Putamen (tissue), 1 donor: Measurements from ENCODE around the gene LY6G5B.
A peak's percentile ranks its signal among the peaks of the same experiment; 100 is the strongest.

ENCODE experiments used
- DNase-seq: peaks from one replicate; pipeline ENCODE4 v3.0.0-alpha.2; 2016; ENCODE audit warnings: low spot score

Gene LY6G5B

DNA sequence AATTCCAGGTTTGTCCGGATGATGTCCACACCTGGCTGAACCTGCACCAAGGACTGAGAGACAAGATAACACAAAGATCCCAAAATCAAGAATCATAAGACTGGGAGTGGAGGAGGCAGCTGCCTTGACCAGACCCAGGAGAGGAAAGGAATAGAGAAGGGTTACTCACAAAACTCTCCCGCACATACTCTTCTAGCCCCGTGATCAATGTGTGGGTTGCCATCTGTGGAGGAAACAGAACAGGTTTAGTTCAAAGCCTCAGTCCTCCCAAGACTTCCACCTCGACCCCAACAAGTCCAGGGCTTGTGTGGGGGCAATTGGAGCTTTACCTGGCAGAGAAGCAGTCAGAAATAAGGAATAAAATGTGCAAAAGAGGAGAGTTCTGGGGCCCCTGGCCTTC lies 28.4 kb upstream of the LY6G5B start:
- no peak for DNase-seq

DNA sequence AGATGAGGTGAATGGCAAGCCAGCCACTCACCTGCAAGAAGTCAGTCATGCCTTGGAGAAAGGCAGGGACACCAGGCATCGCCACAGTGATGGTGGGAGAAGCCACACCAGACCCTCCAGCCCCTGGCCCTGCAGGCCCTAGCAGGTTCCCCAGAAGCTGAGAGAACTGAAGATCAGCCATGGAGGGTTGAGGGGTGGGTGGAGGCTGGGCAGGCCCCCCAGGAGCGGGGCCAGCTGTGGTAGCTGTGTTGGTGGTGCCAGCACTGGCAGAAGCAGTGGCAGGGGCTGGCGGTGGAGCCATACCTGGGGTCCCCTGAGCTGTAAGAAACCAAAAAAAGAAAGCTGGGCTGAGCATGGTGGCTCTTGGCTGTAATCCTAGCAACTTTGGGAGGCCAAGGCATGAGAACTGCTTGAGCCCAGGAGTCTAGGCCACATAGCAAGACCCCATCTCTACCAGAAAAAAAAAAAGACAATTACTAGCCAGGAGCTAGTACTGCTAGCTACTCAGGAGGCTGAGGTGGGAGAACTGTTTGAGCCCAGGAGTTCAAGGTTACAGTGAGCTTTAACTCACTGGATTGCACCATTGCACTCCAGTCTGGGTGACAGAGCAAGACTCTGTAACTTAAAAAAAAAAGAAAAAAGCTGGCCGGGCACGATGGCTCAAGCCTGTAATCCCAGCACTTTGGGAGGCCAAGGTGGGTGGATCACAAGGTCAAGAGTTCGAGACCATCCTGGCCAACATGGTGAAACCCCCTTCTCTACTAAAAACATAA lies 26.8 kb upstream of the LY6G5B start:
- no peak for DNase-seq

- no peak for DNase-seq
Observed at GRCh38 chr6:31643818-31644454, 25.8 kb upstream of the LY6G5B start.

DNA sequence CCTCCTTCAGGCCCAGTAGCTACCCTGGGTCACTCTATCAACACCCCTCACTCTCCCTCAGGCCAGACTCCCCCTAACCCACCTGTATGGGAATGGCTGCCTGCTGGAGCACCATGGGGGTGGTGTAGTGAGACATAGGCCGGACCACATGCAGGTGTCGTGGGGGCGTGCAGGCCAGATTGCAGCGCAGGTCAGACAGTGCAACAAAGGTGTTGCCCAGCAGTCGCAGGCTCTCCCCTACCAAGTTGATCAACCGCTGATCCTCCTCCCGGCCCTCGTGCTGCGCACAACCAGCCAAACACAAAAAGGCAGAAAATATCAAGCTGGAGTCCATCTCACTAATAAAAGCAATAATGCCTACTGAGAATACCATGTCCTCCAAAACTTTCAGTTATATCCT lies 24.5 kb upstream of the LY6G5B start:
- DNase-seq: no peak

GRCh38 chr6:31651602-31652191 lies 18.1 kb upstream of the LY6G5B start:
- DNase-seq: no peak

GRCh38 chr6:31652925-31653724 lies 16.7 kb upstream of the LY6G5B start:
- no peak for DNase-seq

- no peak for DNase-seq
Observed at GRCh38 chr6:31654574-31655348, 15.0 kb upstream of the LY6G5B start.

DNA sequence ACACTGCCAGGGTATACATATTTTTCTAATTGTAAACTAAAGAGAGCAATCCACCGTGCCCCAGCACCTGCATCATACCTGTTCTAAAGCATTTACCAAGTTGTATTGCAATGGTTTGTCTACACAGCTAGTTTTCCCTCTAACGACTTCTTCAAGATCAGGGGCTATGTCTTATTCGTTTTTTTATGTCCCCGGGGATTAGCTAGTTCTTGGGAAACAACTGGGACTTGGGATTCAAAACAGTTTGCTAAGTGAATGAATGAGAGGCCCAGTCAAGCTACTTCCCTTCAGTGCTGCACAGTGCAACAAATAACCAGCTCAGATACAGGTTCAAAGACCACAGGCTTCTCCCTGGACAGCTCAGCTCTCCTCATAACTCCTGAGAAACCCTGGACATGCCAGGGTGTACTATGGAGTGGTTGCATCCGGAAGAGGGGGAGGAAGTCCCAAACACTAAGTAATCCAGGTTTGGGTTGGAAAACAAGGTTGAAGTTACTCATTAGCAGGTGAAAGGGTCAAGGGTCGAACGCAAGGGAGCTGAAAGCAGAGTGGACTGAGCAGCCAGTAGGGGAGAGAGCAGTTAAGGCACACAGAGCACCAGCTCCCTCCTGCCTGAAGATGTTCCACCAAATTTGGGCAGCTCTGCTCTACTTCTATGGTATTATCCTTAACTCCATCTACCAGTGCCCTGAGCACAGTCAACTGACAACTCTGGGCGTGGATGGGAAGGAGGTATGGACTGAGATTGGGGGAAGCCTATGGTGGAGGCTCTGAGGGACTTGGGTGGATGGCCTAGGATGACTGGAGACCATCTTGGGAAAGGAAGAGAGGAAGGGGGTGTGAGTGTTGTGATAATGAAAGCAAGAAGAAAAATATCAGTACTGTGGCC lies 14.2 kb upstream of the LY6G5B start, which contains the start of gene APOM:
APOM (plus strand) TSS at position 546 of the 889 bp plus-strand sequence; CDS start at position 619, 73 bp downstream.
- no peak for DNase-seq

DNA sequence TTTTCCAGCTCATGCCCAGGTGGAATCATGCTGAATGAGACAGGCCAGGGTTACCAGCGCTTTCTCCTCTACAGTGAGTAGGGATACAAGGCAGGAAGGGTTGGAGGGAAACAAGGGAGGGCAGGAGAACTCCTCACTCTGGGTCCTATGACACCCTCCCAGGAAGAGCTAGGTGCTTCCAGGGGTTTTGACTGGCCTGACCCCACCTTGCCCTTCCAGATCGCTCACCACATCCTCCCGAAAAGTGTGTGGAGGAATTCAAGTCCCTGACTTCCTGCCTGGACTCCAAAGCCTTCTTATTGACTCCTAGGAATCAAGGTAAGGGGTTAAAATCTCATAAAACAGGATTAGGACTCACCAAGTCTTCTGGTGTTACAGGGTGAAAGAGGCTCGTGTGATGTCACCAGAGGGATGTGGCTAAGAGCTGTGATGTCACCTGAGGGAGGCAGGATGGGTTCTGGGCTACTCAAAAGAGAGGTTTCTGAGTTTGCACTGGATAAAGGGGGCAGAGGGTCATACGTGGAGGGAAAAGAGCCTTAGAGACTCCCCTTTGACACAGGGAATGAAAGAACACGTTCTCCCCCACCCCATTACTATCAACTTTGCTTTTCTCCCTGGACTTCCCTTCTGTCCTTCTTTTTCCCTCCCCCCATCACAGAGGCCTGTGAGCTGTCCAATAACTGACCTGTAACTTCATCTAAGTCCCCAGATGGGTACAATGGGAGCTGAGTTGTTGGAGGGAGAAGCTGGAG lies 12.2 kb upstream of the LY6G5B start:
- DNase-seq: no peak

GRCh38 chr6:31658158-31658688 lies 11.6 kb upstream of the LY6G5B start:
- no peak for DNase-seq

DNA sequence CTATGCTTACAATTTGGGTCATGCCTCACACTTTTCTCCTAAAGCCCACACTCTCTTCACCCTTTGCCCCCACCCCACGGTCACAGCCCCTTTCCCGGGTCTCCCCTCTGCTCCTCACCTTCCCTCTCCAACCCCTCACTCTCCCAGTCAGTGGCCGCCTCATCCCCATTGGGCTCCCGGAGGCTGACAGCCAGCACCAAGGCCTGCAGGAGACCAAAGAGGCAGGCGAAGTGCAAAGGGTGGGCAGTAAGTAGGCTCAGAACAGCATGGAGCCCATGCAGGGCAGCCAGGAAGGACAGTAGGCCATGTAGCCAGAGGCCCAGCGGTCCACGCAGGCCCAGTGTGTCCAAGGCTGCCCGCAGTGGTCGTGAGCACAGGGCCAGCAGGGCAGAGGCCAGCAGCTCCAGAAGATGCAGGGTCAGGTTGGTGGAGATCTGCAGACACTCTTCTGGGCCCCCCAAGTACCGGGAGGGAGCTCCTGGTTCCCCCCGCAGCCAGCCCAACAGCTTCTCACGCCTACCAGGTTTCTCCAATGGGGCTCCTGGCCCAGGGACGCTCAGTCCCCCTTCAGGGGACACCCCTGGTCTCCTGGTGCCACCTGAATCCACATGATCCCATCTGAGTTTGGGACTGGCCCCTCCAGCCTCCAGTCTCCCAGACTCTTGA lies 10.7 kb upstream of the LY6G5B start:
- no peak for DNase-seq

DNA sequence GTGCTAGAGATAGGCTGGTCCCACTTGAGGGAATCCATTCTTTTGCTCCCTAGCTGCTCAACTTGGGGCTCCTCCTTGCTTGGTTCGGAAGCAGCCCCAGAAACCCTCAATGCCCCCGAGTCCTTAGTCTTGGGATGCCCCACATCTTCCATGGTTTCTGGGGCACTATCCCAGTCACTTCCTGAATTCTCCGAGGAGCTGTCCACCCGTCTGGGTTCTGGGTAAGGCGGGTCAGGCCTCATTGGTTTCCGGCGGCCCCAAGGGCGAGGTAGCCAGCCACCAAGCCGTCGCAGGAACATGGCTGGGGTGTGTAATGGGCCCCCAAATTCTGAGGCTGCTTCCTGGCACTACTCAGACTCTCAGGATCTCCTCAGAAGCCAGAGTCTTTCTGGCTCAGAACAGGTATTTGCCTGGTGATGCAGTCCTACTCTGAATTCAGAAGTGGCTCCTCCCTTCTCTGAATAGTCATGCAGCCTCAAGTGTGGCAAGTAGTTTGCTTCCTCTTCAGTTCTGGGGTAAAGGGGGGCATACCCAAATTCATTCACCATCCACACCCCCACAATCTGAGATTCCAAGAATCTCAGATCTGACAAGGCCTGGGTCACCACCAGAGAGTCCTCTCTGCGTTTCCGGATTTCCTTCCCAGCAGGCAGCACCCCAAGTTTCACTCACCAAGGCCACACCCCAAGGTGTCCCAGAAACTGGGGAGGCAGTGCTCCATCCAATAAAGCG lies 10.0 kb upstream of the LY6G5B start:
- no peak for DNase-seq

- peak; percentile 85 for DNase-seq
Observed at GRCh38 chr6:31660381-31661261, 9.2 kb upstream of the LY6G5B start, which contains the start of gene C6orf47. TSS of gene C6orf47 (minus strand) at chr6:31660778. CDS start at chr6:31659947, 831 bp downstream.

DNA sequence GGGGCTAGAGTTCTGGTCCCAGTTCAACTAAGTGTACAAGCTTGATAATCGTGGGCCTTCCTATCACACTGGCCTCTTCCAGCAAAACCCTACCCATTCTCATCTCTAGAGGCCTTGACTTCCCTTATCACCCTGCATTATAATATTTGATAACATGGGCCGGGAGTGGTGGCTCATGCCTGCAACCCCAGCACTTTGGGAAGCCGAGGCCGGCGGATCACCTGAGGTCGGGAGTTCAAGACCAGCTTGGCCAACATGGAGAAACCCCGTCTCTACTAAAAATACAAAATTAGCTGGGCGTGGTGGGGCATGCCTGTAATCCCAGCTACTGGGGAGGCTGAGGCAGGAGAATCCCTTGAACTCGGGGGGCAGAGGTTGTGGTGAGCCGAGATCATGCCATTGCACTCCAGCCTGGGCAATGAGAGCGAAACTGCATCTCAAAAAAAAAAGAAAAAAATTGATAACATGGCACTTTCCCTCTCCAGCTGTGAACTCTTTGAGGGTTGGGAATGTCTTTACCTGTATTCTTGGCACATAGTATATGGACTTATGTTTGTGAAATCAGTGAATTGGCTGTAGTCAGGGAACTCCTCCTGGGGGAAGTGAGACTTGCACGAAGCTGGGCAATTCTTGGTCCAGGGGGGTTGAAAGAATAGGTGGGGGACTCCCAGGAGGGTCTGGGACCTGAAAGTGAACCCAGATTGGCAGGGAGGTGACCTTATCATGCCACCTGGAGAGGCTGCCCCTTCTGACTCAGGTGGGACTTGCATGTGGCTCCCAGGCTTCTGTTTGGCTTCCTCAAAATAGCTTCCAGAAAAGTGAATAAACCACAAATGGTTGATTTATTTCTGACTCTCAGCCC lies 8.3 kb upstream of the LY6G5B start:
- no peak for DNase-seq

- DNase-seq: no peak
Observed at GRCh38 chr6:31662124-31662723, 7.6 kb upstream of the LY6G5B start.
